Left ventricle myocardium inferior (tissue), 1 donor: Measurements from ENCODE around the gene ZNF440. TPM values are rescaled to one million over a fixed set of nuclear protein-coding genes. Genes with fewer than 3 reads are reported as not detected.

Experiments
- DNase-seq: peaks from one replicate; pipeline ENCODE4 v3.0.0-alpha.2; 2020
- H3K27ac ChIP-seq: fragments of 200-600 bp; replicated peaks from 2 replicates; pipeline ENCODE4 v1.8.0; 2021
- H3K27me3 ChIP-seq: fragments of 200-600 bp; 2 replicates; pipeline ENCODE4 v1.8.0; 2021; ENCODE audit warnings: low read depth
- H3K36me3 ChIP-seq: fragments of 200-600 bp; 2 replicates; pipeline ENCODE4 v1.8.0; 2021
- H3K4me1 ChIP-seq: fragments of 200-600 bp; 2 replicates; pipeline ENCODE4 v1.8.0; 2021
- H3K4me3 ChIP-seq: fragments of 200-600 bp; 2 replicates; pipeline ENCODE4 v1.8.0; 2021; ENCODE audit warnings: mild to moderate bottlenecking, moderate library complexity
- H3K9me3 ChIP-seq: fragments of 200-600 bp; replicated peaks from 2 replicates; pipeline ENCODE4 v1.8.0; 2021
- intact Hi-C: fragments of 100-400 bp; cut with micrococcal nuclease; formaldehyde crosslinking; loops from one replicate; pipeline ENCODE4 v1.11.0; 2022
- total RNA-seq: library from RNA; stranded (reverse); fragmentation: NEBNext Ultra II Directional; extraction: Animal tissue kit (Norgen Biotek cat#: 25700); gene quantifications from one replicate; pipeline ENCODE4 v1.2.1, GENCODE V29; 2021
- TF ChIP-seq, protein P1 (sequence below): fragments of 200-600 bp; IDR thresholded peaks from 2 replicates; pipeline ENCODE4 v1.8.0; 2021; ENCODE audit warnings: antibody characterized with exemption, mild to moderate bottlenecking, borderline replicate concordance
- donor health status: DM: no; HTN: yes; CAD: no; lungs with severe emphysema.

Gene ZNF440
- total RNA-seq, 1 donor from 2014 or later = 3.7 TPM

DNA sequence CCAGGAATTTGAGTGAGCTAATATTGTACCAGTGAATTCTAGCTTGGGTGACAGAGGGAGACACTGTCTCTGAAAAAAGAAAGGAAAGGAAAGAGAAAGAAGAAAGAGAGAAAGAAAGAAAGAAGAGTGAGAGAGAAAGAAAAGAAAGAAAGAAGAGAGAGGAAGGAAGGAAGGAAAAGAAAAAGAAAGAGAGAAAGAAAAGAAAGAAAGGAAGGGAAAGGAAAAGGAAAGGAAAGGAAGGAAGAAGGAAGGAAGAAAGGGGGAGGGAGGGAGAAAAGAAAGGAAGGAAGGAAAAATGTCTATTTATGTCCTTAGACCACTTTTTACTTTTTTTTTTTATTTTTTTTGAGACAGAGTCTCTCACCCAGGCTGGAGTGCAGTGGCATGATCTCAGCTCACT, 21.1 kb upstream of the ZNF440 start:
- intact Hi-C loops = no loop called here
- Histone ChIP-seq H3K27ac (no peak overlapping the region), H3K36me3 (no peaks in the 10 kb centered on the region), H3K4me1 (peaks cover 9% of the 10 kb centered on the region), H3K27me3 (no peaks in the 10 kb centered on the region), H3K9me3 (peaks cover 32% of the 10 kb centered on the region), H3K4me3 (no peak overlapping the region)
- no peak for DNase-seq
- TF ChIP-seq, protein P1, sequence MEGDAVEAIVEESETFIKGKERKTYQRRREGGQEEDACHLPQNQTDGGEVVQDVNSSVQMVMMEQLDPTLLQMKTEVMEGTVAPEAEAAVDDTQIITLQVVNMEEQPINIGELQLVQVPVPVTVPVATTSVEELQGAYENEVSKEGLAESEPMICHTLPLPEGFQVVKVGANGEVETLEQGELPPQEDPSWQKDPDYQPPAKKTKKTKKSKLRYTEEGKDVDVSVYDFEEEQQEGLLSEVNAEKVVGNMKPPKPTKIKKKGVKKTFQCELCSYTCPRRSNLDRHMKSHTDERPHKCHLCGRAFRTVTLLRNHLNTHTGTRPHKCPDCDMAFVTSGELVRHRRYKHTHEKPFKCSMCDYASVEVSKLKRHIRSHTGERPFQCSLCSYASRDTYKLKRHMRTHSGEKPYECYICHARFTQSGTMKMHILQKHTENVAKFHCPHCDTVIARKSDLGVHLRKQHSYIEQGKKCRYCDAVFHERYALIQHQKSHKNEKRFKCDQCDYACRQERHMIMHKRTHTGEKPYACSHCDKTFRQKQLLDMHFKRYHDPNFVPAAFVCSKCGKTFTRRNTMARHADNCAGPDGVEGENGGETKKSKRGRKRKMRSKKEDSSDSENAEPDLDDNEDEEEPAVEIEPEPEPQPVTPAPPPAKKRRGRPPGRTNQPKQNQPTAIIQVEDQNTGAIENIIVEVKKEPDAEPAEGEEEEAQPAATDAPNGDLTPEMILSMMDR = no peak

DNA sequence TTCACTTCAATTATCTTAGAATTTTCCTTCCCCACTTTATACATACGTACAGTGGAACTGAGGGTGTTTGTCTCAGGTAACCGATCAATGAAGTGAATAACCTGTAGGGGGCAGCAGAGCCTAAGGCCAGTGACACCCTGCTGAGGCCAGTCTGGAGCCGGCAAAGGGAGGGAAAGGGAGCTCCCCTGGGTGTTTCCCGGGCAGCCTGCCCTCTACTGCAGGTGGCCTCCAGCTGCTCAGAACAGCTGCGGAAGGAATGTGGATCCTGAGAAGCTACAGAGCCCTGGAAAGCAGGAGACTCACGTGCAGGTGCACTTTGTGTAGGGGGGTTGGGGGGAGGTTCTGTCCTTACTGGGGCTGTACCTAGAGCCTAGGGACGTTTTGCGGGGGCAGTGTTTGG, 16.6 kb upstream of the ZNF440 start:
- H3K4me1 ChIP-seq = peaks cover 27% of the 10 kb centered on the region

DNA sequence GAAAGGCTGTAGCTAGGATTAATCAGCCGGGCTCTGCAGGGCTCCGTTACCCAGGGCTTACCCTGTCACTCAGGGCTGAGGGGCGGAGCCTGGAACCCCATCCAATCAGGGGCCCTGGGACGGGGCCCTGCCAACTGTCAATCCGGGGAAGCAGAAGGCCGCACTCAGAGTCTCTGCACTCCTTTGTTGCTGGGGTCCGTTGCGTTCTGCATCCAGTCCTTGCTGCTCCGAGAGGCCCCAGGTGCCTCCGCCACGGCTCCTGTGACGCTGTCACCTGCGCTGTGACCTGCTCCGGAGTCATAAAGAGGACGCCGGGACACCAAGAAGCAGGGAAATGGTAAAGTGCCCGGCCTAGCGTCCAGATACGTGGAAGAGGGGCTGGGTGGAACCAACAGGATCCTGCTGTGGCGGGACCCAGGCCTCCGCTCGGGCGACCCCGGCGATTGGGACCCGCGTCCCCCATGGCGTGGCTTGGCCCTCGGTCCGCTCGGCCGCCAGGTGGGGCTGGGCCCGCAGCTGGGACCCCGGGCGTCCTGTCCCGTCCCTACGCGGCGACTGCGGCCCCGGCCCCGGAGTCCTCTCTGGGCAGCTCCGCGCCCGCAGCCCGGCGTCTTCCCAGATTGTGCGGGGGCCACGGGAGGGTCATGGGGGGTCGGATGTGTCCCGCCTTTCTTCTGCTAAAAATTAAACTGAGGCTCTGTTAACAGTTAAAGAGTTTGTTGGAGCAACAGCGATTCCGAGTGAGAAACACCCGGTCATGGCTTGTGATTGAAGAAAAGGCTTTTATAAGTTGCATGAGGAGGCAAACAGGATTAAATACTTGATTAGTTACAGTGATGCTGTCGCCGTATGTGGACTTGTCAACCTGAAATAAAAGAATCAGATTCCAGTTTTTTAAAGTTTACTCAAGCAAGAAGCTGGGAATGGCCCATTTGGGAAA, 15.4 kb upstream of the ZNF440 start, which contains the start of gene ZNF491:
ZNF491 (plus strand) TSS at position 133 of the 940 bp plus-strand sequence. CDS start 7,431 bp downstream, outside the sequence.
- DNase-seq = peak; percentile 93
- Histone ChIP-seq H3K4me1 (peaks cover 27% of the 10 kb centered on the region), H3K27ac (peak within 1 kb of the TSS; percentile 94), H3K4me3 (peak within 1 kb of the TSS; percentile 92), H3K9me3 (no peaks in the 10 kb centered on the region), H3K27me3 (no peaks in the 10 kb centered on the region), H3K36me3 (no peaks in the 10 kb centered on the region)
- TF ChIP-seq, protein P1 = peak; percentile 51
- intact Hi-C loops = no loop called here

More for the DNA sequence above, 16.6 kb upstream of the ZNF440 start:
- H3K36me3 ChIP-seq = no peaks in the 10 kb centered on the region
- H3K9me3 ChIP-seq = no peaks in the 10 kb centered on the region
- peak overlapping the region; percentile 92 for H3K4me3 ChIP-seq
- TF ChIP-seq, protein P1 = peak; percentile 92
- no peaks in the 10 kb centered on the region for H3K27me3 ChIP-seq
- intact Hi-C loops = no loop called here
- DNase-seq = peak; percentile 85
- H3K27ac ChIP-seq = peak overlapping the region; percentile 94

DNA sequence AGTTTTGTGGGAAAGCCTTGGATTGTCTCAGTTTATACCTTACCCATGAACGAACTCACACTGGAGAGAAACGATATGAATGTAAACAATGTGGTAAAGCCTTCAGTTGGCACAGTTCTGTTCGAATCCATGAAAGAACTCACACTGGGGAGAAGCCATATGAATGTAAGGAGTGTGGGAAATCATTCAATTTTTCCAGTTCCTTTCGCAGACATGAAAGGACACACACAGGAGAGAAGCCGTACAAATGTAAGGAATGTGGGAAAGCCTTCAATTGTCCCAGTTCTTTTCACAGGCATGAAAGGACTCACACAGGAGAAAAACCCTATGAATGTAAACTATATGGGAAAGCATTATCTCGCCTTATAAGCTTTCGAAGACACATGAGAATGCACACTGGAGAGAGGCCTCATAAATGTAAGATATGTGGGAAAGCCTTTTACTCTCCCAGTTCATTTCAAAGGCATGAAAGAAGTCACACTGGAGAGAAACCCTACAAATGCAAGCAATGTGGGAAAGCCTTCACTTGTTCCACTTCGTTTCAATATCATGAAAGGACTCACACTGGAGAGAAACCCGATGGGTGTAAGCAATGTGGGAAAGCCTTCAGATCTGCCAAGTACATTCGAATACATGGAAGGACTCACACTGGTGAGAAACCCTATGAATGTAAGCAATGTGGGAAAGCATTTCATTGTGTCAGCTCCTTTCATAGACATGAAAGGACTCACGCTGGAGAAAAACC, 7.5 kb upstream of the ZNF440 start:
- Histone ChIP-seq H3K4me1 (no peaks in the 10 kb centered on the region), H3K36me3 (peaks cover 51% of the 10 kb centered on the region), H3K27ac (no peak overlapping the region), H3K9me3 (peaks cover 44% of the 10 kb centered on the region), H3K4me3 (no peak overlapping the region), H3K27me3 (no peaks in the 10 kb centered on the region)
- TF ChIP-seq, protein P1 = no peak
- DNase-seq = no peak
- intact Hi-C loops = no loop called here

DNA sequence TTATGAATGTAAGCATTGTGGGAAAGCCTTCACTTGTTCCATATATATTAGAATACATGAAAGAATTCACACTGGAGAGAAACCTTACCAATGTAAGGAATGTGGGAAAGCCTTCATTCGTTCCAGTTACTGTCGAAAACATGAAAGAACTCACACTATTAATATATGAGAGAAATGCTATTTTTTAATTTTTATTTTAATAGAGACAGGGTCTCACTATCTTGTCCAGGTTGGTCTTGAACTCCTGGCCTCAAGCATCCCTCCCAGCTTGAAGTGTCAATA, 7.0 kb upstream of the ZNF440 start:
- intact Hi-C loops = no loop called here
- Histone ChIP-seq H3K4me1 (no peaks in the 10 kb centered on the region), H3K9me3 (peaks cover 44% of the 10 kb centered on the region), H3K4me3 (no peak overlapping the region), H3K27me3 (no peaks in the 10 kb centered on the region), H3K27ac (no peak overlapping the region), H3K36me3 (peaks cover 51% of the 10 kb centered on the region)
- TF ChIP-seq, protein P1 = no peak
- DNase-seq = no peak
